Neural cell (in vitro differentiated cells): Measurements from ENCODE around the gene SMARCC2. TPM values are rescaled to one million over a fixed set of nuclear protein-coding genes. Genes with fewer than 3 reads are reported as not detected.

Experiments
- H2AFZ ChIP-seq: fragments of 200-600, 300-800 bp; sonication (generic), shearing (Covaris generic); 2 replicates; pipeline ENCODE4 v1.6.0; 2014; ENCODE audit warnings: low read depth, mild to moderate bottlenecking, antibody characterized with exemption, low read length, moderate library complexity
- H3F3A ChIP-seq: fragments of 200-600 bp; shearing (Covaris generic); 2 replicates; pipeline ENCODE4 v1.6.1; 2016; ENCODE audit warnings: mild to moderate bottlenecking, moderate library complexity, mixed read lengths, antibody characterized with exemption, low read length; ENCODE audit not compliant: insufficient read depth, poor library complexity, severe bottlenecking
- H3K27ac ChIP-seq: fragments of 200-600, 300-800 bp; sonication (generic), shearing (Covaris generic); 2 replicates; pipeline ENCODE4 v1.5.1; 2014; ENCODE audit warnings: mild to moderate bottlenecking, low read length, moderate library complexity
- H3K27me3 ChIP-seq: fragments of 300-800, 200-600 bp; sonication (generic), shearing (Covaris generic); 2 replicates; pipeline ENCODE4 v1.6.0; 2014; ENCODE audit warnings: mild to moderate bottlenecking, low read depth, low read length, moderate library complexity; ENCODE audit not compliant: insufficient read depth
- H3K36me3 ChIP-seq: fragments of 300-800, 200-600 bp; sonication (generic), shearing (Covaris generic); 2 replicates; pipeline ENCODE4 v1.5.1; 2014; ENCODE audit warnings: mild to moderate bottlenecking, antibody characterized with exemption, low read length, moderate library complexity; ENCODE audit not compliant: insufficient read depth
- H3K4me2 ChIP-seq: fragments of 300-800, 200-600 bp; sonication (generic), shearing (Covaris generic); 2 replicates; pipeline ENCODE4 v1.6.0; 2014; ENCODE audit warnings: mild to moderate bottlenecking, low read length
- H3K4me3 ChIP-seq: fragments of 300-800, 200-600 bp; sonication (generic), shearing (Covaris generic); 2 replicates; pipeline ENCODE4 v1.5.1; 2014; ENCODE audit warnings: mild to moderate bottlenecking, low read length, moderate library complexity
- H3K79me2 ChIP-seq: fragments of 200-600 bp; shearing (Covaris generic); replicated peaks from 2 replicates; pipeline ENCODE4 v1.6.0; 2014; ENCODE audit warnings: mild to moderate bottlenecking, low read length, moderate library complexity; ENCODE audit not compliant: insufficient read depth
- H3K9ac ChIP-seq: fragments of 300-800, 200-600 bp; sonication (generic), shearing (Covaris generic); 2 replicates; pipeline ENCODE4 v1.6.1; 2016; ENCODE audit warnings: mild to moderate bottlenecking, low read length, mixed read lengths
- H3K9me2 ChIP-seq: fragments of 200-600 bp; shearing (Covaris generic); 2 replicates; pipeline ENCODE4 v1.6.1; 2016; ENCODE audit warnings: mild to moderate bottlenecking, low read length, mixed read lengths; ENCODE audit not compliant: insufficient read depth
- H3K9me3 ChIP-seq: fragments of 200-600, 300-800 bp; sonication (generic), shearing (Covaris generic); 2 replicates; pipeline ENCODE4 v1.6.1; 2016; ENCODE audit warnings: mild to moderate bottlenecking, mixed run types, low read length, moderate library complexity, mixed read lengths
- H4K20me1 ChIP-seq: fragments of 200-600 bp; shearing (Covaris generic); 2 replicates; pipeline ENCODE4 v1.6.1; 2016; ENCODE audit warnings: mild to moderate bottlenecking, mixed run types; ENCODE audit not compliant: insufficient read depth
- CTCF ChIP-seq: fragments of 450-650 bp; IDR thresholded peaks from 2 replicates; pipeline ENCODE4 v1.5.1; 2014; ENCODE audit warnings: antibody characterized with exemption, mild to moderate bottlenecking, moderate library complexity; ENCODE audit not compliant: poor library complexity, severe bottlenecking
- EP300 ChIP-seq: fragments of 450-650 bp; conservative IDR thresholded peaks from 2 replicates; pipeline ENCODE4 v1.6.1; 2014; ENCODE audit warnings: antibody characterized with exemption, mild to moderate bottlenecking, moderate library complexity; ENCODE audit not compliant: poor library complexity, severe bottlenecking
- EZH2 ChIP-seq: fragments of 200-600, 300-800 bp; shearing (Covaris generic), sonication (generic); IDR thresholded peaks from 2 replicates; pipeline ENCODE4 v1.6.1; 2014; ENCODE audit warnings: antibody characterized with exemption, low read length, borderline replicate concordance, mild to moderate bottlenecking; ENCODE audit not compliant: insufficient read depth, poor library complexity, severe bottlenecking
- MXI1 ChIP-seq: fragments of 450-650 bp; conservative IDR thresholded peaks from 2 replicates; pipeline ENCODE4 v1.6.1; 2014; ENCODE audit warnings: antibody characterized with exemption, mild to moderate bottlenecking; ENCODE audit not compliant: poor library complexity, severe bottlenecking
- POLR2AphosphoS5 ChIP-seq: IDR thresholded peaks from 2 replicates; pipeline ENCODE4 v1.6.1; 2012
- RAD21 ChIP-seq: fragments of 450-650 bp; conservative IDR thresholded peaks from 2 replicates; pipeline ENCODE4 v1.6.1; 2014; ENCODE audit warnings: antibody characterized with exemption, mild to moderate bottlenecking, moderate library complexity
- REST ChIP-seq: IDR thresholded peaks from 2 replicates; pipeline ENCODE4 v1.6.1; 2012; ENCODE audit warnings: borderline replicate concordance
- SMC3 ChIP-seq: fragments of 450-650 bp; conservative IDR thresholded peaks from 2 replicates; pipeline ENCODE4 v1.6.1; 2014; ENCODE audit warnings: antibody characterized with exemption, mild to moderate bottlenecking, moderate library complexity; ENCODE audit not compliant: poor library complexity
- TAF1 ChIP-seq: IDR thresholded peaks from 2 replicates; pipeline ENCODE4 v1.6.1; 2012; ENCODE audit warnings: low read depth
- polyA plus RNA-seq: library from polyadenylated mRNA; depleted of rRNA; stranded (reverse); fragments of >200 nt; gene quantifications from 2 replicates; pipeline ENCODE4 v1.2.3, GENCODE V29; 2014

Gene SMARCC2
- polyA plus RNA-seq, 1 donor from 2014 or later = 85.6 TPM

- no peaks in the 10 kb centered on the region for H3K79me2 ChIP-seq
- no peak overlapping the region for H3K27ac ChIP-seq
- H2AFZ ChIP-seq = no peak overlapping the region
- H4K20me1 ChIP-seq = no peaks in the 10 kb centered on the region
- H3F3A ChIP-seq = no peaks in the 10 kb centered on the region
- H3K27me3 ChIP-seq = no peaks in the 10 kb centered on the region
- H3K9ac ChIP-seq = no peak overlapping the region
- TF ChIP-seq EP300 (no peak), MXI1 (no peak), TAF1 (no peak), CTCF (no peak), POLR2AphosphoS5 (no peak)
- no peaks in the 10 kb centered on the region for H3K9me3 ChIP-seq
- no peak overlapping the region for H3K4me3 ChIP-seq
- H3K9me2 ChIP-seq = no peaks in the 10 kb centered on the region
- no peak overlapping the region for H3K4me2 ChIP-seq
- no peaks in the 10 kb centered on the region for H3K36me3 ChIP-seq
Observed at GRCh38 chr12:56229082-56229481, 39.8 kb upstream of the SMARCC2 start.

- H3K27me3 ChIP-seq = no peaks in the 10 kb centered on the region
- peaks cover 5% of the 10 kb centered on the region for H3K79me2 ChIP-seq
- TF ChIP-seq RAD21 = no peak
- no peak for TF ChIP-seq MXI1
- TF ChIP-seq EP300 = no peak
- no peak for TF ChIP-seq TAF1
- TF ChIP-seq CTCF = no peak
- TF ChIP-seq POLR2AphosphoS5 = no peak
- TF ChIP-seq EZH2 = no peak
- H3K9me2 ChIP-seq = no peaks in the 10 kb centered on the region
- H3K9me3 ChIP-seq = no peaks in the 10 kb centered on the region
- peak overlapping the region; percentile 59 for H3K27ac ChIP-seq
- H2AFZ ChIP-seq = peak overlapping the region; percentile 49
- H3K4me3 ChIP-seq = peak overlapping the region; percentile 74
- H3K36me3 ChIP-seq = no peaks in the 10 kb centered on the region
- peak overlapping the region; percentile 75 for H3K9ac ChIP-seq
- H4K20me1 ChIP-seq = no peaks in the 10 kb centered on the region
- H3K4me2 ChIP-seq = peak overlapping the region; percentile 71
- H3F3A ChIP-seq = peaks cover 5% of the 10 kb centered on the region
Observed at GRCh38 chr12:56224954-56225353, 35.7 kb upstream of the SMARCC2 start.

- no peaks in the 10 kb centered on the region for H3K9me3 ChIP-seq
- no peaks in the 10 kb centered on the region for H3K36me3 ChIP-seq
- no peaks in the 10 kb centered on the region for H3K27me3 ChIP-seq
- peak within 1 kb of the TSS; percentile 74 for H3K4me3 ChIP-seq
- peak within 1 kb of the TSS; percentile 71 for H3K4me2 ChIP-seq
- no peaks in the 10 kb centered on the region for H3K9me2 ChIP-seq
- TF ChIP-seq TAF1 (peak; percentile 86), EP300 (peak; percentile 46), SMC3 (peak; percentile 89), MXI1 (peak; percentile 87), POLR2AphosphoS5 (peak; percentile 68), EZH2 (no peak), RAD21 (peak; percentile 75), REST (peak; percentile 96), CTCF (peak; percentile 99)
- H3K79me2 ChIP-seq = peaks cover 9% of the 10 kb centered on the region
- no peaks in the 10 kb centered on the region for H4K20me1 ChIP-seq
- H3K27ac ChIP-seq = peak within 1 kb of the TSS; percentile 59
- H2AFZ ChIP-seq = peak within 1 kb of the TSS; percentile 49
- H3F3A ChIP-seq = peaks cover 5% of the 10 kb centered on the region
- peak within 1 kb of the TSS; percentile 75 for H3K9ac ChIP-seq
Observed at GRCh38 chr12:56224102-56224701, 34.9 kb upstream of the SMARCC2 start, which contains the start of gene NABP2. NABP2 (plus strand) TSS chr12:56224342; CDS start chr12:56224857, 515 bp downstream.
